GM23248 (cell line): ENCODE data around the gene NUP50. TPM values are rescaled to one million over a fixed set of nuclear protein-coding genes. Genes with fewer than 3 reads are reported as not detected.

Experiments used
- DNase-seq: peaks from one replicate; pipeline ENCODE4 v3.0.0-alpha.2; 2015
- H2AFZ ChIP-seq: fragments of 200-600 bp; sonication (generic); 2 replicates; pipeline ENCODE4 v1.6.1; 2016; ENCODE audit warnings: antibody characterized with exemption
- H3F3A ChIP-seq: fragments of 200-600 bp; sonication (generic); 2 replicates; pipeline ENCODE4 v1.6.1; 2016; ENCODE audit warnings: mild to moderate bottlenecking, antibody characterized with exemption, mixed run types; ENCODE audit not compliant: insufficient read depth
- H3K27ac ChIP-seq: fragments of 200-600 bp; sonication (generic); 2 replicates; pipeline ENCODE4 v1.5.1; 2016; ENCODE audit warnings: mild to moderate bottlenecking
- H3K27me3 ChIP-seq: fragments of 200-600 bp; sonication (generic); replicated peaks from 2 replicates; pipeline ENCODE4 v1.6.1; 2016; ENCODE audit warnings: mild to moderate bottlenecking; ENCODE audit not compliant: insufficient read depth
- H3K36me3 ChIP-seq: fragments of 200-600 bp; sonication (generic); 2 replicates; pipeline ENCODE4 v1.6.1; 2016; ENCODE audit warnings: low read depth, mild to moderate bottlenecking
- H3K4me1 ChIP-seq: fragments of 200-600 bp; sonication (generic); 2 replicates; pipeline ENCODE4 v1.6.1; 2016; ENCODE audit warnings: mild to moderate bottlenecking; ENCODE audit not compliant: insufficient read depth
- H3K4me2 ChIP-seq: fragments of 200-600 bp; sonication (generic); one replicate; pipeline ENCODE4 v1.6.1; 2016; ENCODE audit warnings: mild to moderate bottlenecking; ENCODE audit not compliant: unreplicated experiment
- H3K4me3 ChIP-seq: fragments of 200-600 bp; sonication (generic); 2 replicates; pipeline ENCODE4 v1.5.1; 2016; ENCODE audit warnings: mild to moderate bottlenecking
- H3K79me2 ChIP-seq: fragments of 200-600 bp; sonication (generic); 2 replicates; pipeline ENCODE4 v1.6.1; 2016; ENCODE audit warnings: mild to moderate bottlenecking; ENCODE audit not compliant: insufficient read depth
- H3K9ac ChIP-seq: fragments of 200-600 bp; sonication (generic); 2 replicates; pipeline ENCODE4 v1.6.1; 2016; ENCODE audit warnings: mild to moderate bottlenecking
- H3K9me2 ChIP-seq: fragments of 200-600 bp; sonication (generic); 2 replicates; pipeline ENCODE4 v1.6.1; 2016; ENCODE audit warnings: mixed run types, mild to moderate bottlenecking, moderate library complexity; ENCODE audit not compliant: insufficient read depth
- H3K9me3 ChIP-seq: fragments of 200-600 bp; sonication (generic); one replicate; pipeline ENCODE4 v1.6.1; 2017; ENCODE audit warnings: low read depth
- H4K20me1 ChIP-seq: fragments of 200-600 bp; sonication (generic); 2 replicates; pipeline ENCODE4 v1.6.0; 2016; ENCODE audit not compliant: insufficient read depth
- EZH2 ChIP-seq: fragments of 200-600 bp; sonication (generic); IDR thresholded peaks from 2 replicates; pipeline ENCODE4 v1.6.1; 2018; ENCODE audit warnings: antibody characterized with exemption, mild to moderate bottlenecking; ENCODE audit not compliant: insufficient read depth, poor library complexity, severe bottlenecking
- EZH2phosphoT487 ChIP-seq: fragments of 200-600 bp; sonication (generic); IDR thresholded peaks from 2 replicates; pipeline ENCODE4 v1.6.1; 2018; ENCODE audit warnings: antibody characterized with exemption, moderate library complexity, mild to moderate bottlenecking, low read depth; ENCODE audit not compliant: insufficient read depth
- WGBS, 2 experiments: methylation state at CpG; one replicate each; pipeline ENCODE4 v1.1.6; 2015 to 2017; ENCODE audit warnings: low lambda C conversion rate in 2 of 2, low coverage in 1 of 2; ENCODE audit errors: missing lambda C conversion rate in 2 of 2; 5-methylcytosine and 5-hydroxymethylcytosine counted together
- in situ Hi-C: fragments of 300-500 bp; cut with MboI; formaldehyde crosslinking; loops from 2 replicates; pipeline ENCODE4 v1.15.0; 2020
- polyA plus RNA-seq: library from polyadenylated mRNA; unstranded; fragments of >200 nt; fragmentation: Nextera tagmentation; extraction: Ambion mirVana; gene quantifications from 2 replicates; pipeline ENCODE4 v1.2.1, GENCODE V29; 2016
- total RNA-seq: library from RNA; depleted of rRNA; stranded (reverse); fragments of >200 nt; shearing (Covaris generic); gene quantifications from 2 replicates; pipeline ENCODE4 v1.2.3, GENCODE V29; 2014

Gene NUP50
- total and polyA plus RNA-seq, 2 experiments from 2014 or later = 22.3 to 30.8 TPM

DNA sequence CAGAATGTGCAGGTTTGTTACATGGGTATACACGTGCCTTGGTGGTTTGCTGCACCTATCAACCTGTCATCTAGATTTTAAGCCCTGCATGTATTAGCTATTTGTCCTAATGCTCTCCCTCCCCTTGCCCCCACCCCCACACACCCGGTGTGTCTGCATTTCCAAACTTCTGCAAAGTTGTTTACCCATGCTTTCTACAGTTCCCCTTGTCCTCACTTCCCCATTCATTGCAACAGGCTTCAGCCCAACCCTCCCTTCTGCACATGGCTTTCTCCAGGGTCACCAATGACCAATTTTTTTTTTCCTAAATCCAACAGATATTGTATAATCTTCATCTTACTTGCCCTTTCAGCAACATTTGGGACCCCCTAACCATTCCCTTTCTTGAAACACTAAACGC lies 32.0 kb upstream of the NUP50 start:
- Histone ChIP-seq H3K27me3 (no peaks in the 10 kb centered on the region), H3K79me2 (no peaks in the 10 kb centered on the region), H2AFZ (no peak overlapping the region), H3K4me2 (no peak overlapping the region), H3K4me1 (peaks cover 13% of the 10 kb centered on the region), H4K20me1 (no peaks in the 10 kb centered on the region), H3F3A (peaks cover 11% of the 10 kb centered on the region; the same call in 1 of the 2 replicates), H3K4me3 (no peak overlapping the region), H3K9ac (no peak overlapping the region), H3K36me3 (peaks cover 10% of the 10 kb centered on the region), H3K27ac (no peak overlapping the region), H3K9me3 (no peaks in the 10 kb centered on the region), H3K9me2 (no peaks in the 10 kb centered on the region)
- WGBS, 2 experiments = 78 to 83% methylated on average over 3 of the region's 3 CpGs
- TF ChIP-seq EZH2 (no peak), EZH2phosphoT487 (no peak)
- in situ Hi-C loops = no loop called here
- no peak for DNase-seq

DNA sequence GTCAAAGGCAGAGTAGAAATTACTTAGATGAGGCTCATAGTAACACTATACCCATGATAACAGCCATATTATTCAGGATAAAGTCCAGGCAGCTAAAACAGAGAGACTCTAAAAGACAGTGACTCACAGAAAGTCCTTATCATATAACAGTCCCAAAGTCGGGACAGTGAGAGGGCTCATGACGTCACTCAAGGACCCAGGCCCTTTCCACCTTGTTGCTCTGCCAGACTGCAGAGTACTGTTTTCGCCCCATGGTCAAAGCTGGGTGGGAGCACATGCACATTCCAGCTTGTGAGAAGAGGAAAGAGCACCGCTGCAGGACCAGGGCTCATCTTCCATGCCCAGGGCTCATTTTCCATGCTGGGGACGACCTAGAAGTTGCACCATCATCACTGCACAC lies 29.4 kb upstream of the NUP50 start:
- 93 to 97% methylated on average over 5 of the region's 5 CpGs for WGBS, 2 experiments
- TF ChIP-seq EZH2 = no peak
- no peak for TF ChIP-seq EZH2phosphoT487
- Histone ChIP-seq H3K4me3 (no peak overlapping the region), H3K27ac (no peak overlapping the region), H3K9ac (no peak overlapping the region), H3K79me2 (no peaks in the 10 kb centered on the region), H3K36me3 (peaks cover 10% of the 10 kb centered on the region), H3K4me2 (no peak overlapping the region), H4K20me1 (no peaks in the 10 kb centered on the region), H3K27me3 (no peaks in the 10 kb centered on the region), H3K9me3 (no peaks in the 10 kb centered on the region), H2AFZ (no peak overlapping the region), H3F3A (no peaks in the 10 kb centered on the region), H3K4me1 (no peaks in the 10 kb centered on the region), H3K9me2 (no peaks in the 10 kb centered on the region)
- DNase-seq = no peak
- in situ Hi-C loops = no loop called here

DNA sequence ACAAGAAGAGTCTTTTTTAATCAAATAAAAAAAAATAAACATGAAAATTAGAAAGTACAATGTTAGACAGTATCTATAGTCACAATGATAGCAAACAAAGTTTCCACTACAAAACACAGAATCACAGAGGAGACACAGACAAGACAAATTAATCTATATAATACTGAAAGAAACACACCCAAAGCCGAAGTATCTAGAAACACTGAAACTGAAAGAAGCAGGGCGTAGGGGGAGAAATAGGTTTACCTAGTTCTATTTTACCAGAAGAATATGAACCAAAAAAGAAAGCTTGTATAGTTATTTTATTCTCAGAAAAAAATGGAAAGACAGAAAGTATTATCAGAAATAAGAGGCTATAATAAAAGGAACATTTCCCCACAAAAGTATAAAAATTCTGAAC lies 27.1 kb upstream of the NUP50 start:
- no peaks in the 10 kb centered on the region for H3K27me3 ChIP-seq
- no peak overlapping the region for H3K4me3 ChIP-seq
- H3K27ac ChIP-seq = no peak overlapping the region
- H3F3A ChIP-seq = no peaks in the 10 kb centered on the region
- peaks cover 10% of the 10 kb centered on the region for H3K36me3 ChIP-seq
- no peaks in the 10 kb centered on the region for H4K20me1 ChIP-seq
- TF ChIP-seq EZH2 (no peak), EZH2phosphoT487 (no peak)
- DNase-seq = no peak
- no peak overlapping the region for H3K4me2 ChIP-seq
- no peaks in the 10 kb centered on the region for H3K9me2 ChIP-seq
- no peaks in the 10 kb centered on the region for H3K9me3 ChIP-seq
- H3K4me1 ChIP-seq = no peaks in the 10 kb centered on the region
- no peak overlapping the region for H3K9ac ChIP-seq
- in situ Hi-C loops = no loop called here
- no peak overlapping the region for H2AFZ ChIP-seq
- WGBS, 2 experiments = 95 to 96% methylated on average over 2 of the region's 2 CpGs
- no peaks in the 10 kb centered on the region for H3K79me2 ChIP-seq

DNA sequence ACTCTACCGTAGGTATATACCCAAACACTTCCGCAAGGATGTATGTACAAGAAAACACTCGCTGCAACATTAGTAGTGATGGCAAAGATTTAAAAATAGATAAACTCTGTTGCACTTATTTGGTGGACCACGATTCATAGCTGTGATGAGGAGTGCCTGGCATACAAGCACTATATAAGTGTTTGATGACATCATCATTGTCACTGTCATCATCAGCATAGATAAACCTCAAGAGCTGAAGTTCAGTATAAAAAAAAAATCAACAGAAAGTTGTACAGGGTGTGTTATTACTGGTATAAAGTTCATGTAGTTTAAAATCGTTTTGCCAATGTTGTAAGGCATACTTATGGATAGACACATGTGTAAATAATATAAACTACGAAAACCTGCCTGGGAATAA lies 24.0 kb upstream of the NUP50 start:
- no peaks in the 10 kb centered on the region for H3K79me2 ChIP-seq
- no peaks in the 10 kb centered on the region for H3K4me1 ChIP-seq
- WGBS, 2 experiments = 87 to 90% methylated on average over 6 of the region's 6 CpGs
- H3K27me3 ChIP-seq = no peaks in the 10 kb centered on the region
- no peak overlapping the region for H3K4me3 ChIP-seq
- H3K9me3 ChIP-seq = peaks cover 3% of the 10 kb centered on the region
- DNase-seq = no peak
- H2AFZ ChIP-seq = no peak overlapping the region
- no peak for TF ChIP-seq EZH2phosphoT487
- TF ChIP-seq EZH2 = no peak
- in situ Hi-C loops = no loop called here
- H3F3A ChIP-seq = no peaks in the 10 kb centered on the region
- H3K36me3 ChIP-seq = no peaks in the 10 kb centered on the region
- no peak overlapping the region for H3K9ac ChIP-seq
- H4K20me1 ChIP-seq = no peaks in the 10 kb centered on the region
- H3K27ac ChIP-seq = no peak overlapping the region
- H3K4me2 ChIP-seq = no peak overlapping the region
- H3K9me2 ChIP-seq = no peaks in the 10 kb centered on the region

DNA sequence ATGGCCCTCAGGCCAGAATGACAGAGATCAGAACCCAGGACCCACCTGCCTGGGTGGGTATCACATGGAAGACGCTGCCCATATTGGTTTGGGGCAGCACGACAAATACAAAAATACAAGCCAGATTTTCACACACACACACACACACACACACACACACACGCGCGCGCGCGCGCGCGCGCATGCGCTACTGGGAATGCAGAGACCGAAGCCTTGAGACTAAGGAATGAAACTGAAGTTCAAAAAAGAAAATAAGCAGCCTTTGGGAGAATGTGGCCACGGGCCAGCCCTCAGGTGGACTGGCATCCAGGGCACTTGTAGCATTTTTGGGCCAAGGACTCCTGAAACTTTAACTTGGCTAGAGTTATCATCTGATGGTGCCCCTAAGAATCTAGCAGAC lies 21.3 kb upstream of the NUP50 start:
- H3K27me3 ChIP-seq = no peaks in the 10 kb centered on the region
- DNase-seq = no peak
- in situ Hi-C loops = no loop called here
- no peaks in the 10 kb centered on the region for H3K9me2 ChIP-seq
- H3K9ac ChIP-seq = no peak overlapping the region
- peaks cover 3% of the 10 kb centered on the region for H3K9me3 ChIP-seq
- no peaks in the 10 kb centered on the region for H3K4me1 ChIP-seq
- WGBS, 2 experiments = 88 to 91% methylated on average over 4 to 15 of the region's 15 CpGs
- no peaks in the 10 kb centered on the region for H3K79me2 ChIP-seq
- TF ChIP-seq EZH2phosphoT487 (no peak), EZH2 (no peak)
- no peak overlapping the region for H2AFZ ChIP-seq
- H3F3A ChIP-seq = no peaks in the 10 kb centered on the region
- H3K4me2 ChIP-seq = no peak overlapping the region
- H3K4me3 ChIP-seq = no peak overlapping the region
- H3K27ac ChIP-seq = no peak overlapping the region
- no peaks in the 10 kb centered on the region for H4K20me1 ChIP-seq
- H3K36me3 ChIP-seq = no peaks in the 10 kb centered on the region
